Ureter (tissue), 1 donor: ENCODE measurements around the gene PPP2R2C. TPM values are rescaled to one million over a fixed set of nuclear protein-coding genes. Genes with fewer than 3 reads are reported as not detected.

ENCODE experiments used
- DNase-seq: peaks from one replicate; pipeline ENCODE4 v3.0.0-alpha.2; 2020; ENCODE audit warnings: low spot score
- total RNA-seq: library from RNA; stranded (reverse); gene quantifications from one replicate; pipeline ENCODE4 v1.2.4, GENCODE V29; 2023
- donor health status: DM: yes; HTN: yes; CAD: no.

Gene PPP2R2C
- total RNA-seq, 1 donor from 2014 or later = 2.8 TPM

- DNase-seq = no peak
Observed at GRCh38 chr4:6367371-6367851, 105.0 kb downstream of the PPP2R2C start.

- no peak for DNase-seq
Observed at GRCh38 chr4:6366581-6366980, 105.8 kb downstream of the PPP2R2C start.

DNA sequence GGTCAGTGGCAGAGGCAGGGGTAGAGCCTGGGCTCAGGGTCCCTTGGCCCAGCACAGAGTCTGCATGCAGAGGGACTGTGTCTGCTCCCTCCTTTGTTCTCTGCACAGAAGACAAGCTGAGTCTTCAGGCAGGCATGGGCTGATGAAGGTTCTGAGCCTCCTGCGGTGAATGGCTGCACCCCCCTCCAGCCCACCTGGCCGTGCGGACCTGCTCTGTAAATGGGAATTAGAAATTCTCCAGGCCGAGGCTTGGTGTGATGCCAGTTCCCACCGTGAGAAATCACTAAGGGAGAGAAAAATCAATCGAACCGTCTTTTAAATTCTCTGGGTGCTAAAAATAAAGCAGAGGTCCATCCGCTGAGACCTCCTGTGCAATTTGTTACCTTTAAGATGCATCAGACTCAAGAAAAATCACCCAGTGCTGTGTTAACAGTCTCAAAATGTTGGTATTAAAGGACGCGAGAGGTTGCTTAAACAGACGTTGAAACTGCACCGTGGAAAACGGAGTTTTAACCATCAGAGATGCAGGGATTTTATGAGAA is 106.8 kb downstream of the PPP2R2C start:
- DNase-seq = no peak

GRCh38 chr4:6364581-6364980 is 107.8 kb downstream of the PPP2R2C start:
- no peak for DNase-seq

- no peak for DNase-seq
Observed at GRCh38 chr4:6364146-6364545, 108.3 kb downstream of the PPP2R2C start.

- no peak for DNase-seq
Observed at GRCh38 chr4:6362896-6363295, 109.5 kb downstream of the PPP2R2C start.

- DNase-seq = no peak
Observed at GRCh38 chr4:6362243-6362885, 110.0 kb downstream of the PPP2R2C start.

- no peak for DNase-seq
Observed at GRCh38 chr4:6361076-6361784, 111.2 kb downstream of the PPP2R2C start.

DNA sequence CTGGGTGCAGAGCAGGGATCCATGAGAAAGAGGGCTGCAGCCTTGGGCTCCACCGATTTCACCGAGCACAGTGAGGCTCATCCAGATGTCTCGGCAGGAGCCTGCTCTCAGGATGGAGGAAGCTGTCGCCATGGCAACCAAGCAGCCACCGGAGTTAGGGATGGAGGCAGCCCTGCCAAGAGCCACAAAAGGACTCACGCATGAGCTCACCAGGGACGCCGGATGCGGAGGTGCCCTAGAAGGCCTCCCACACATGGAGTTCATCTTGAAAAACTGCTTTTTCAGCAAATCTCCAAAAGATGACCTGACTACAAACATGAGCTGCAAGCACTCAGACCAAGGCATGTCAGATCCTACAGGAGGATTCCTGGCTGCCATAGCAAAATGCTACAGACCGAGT is 112.0 kb downstream of the PPP2R2C start:
- no peak for DNase-seq

DNA sequence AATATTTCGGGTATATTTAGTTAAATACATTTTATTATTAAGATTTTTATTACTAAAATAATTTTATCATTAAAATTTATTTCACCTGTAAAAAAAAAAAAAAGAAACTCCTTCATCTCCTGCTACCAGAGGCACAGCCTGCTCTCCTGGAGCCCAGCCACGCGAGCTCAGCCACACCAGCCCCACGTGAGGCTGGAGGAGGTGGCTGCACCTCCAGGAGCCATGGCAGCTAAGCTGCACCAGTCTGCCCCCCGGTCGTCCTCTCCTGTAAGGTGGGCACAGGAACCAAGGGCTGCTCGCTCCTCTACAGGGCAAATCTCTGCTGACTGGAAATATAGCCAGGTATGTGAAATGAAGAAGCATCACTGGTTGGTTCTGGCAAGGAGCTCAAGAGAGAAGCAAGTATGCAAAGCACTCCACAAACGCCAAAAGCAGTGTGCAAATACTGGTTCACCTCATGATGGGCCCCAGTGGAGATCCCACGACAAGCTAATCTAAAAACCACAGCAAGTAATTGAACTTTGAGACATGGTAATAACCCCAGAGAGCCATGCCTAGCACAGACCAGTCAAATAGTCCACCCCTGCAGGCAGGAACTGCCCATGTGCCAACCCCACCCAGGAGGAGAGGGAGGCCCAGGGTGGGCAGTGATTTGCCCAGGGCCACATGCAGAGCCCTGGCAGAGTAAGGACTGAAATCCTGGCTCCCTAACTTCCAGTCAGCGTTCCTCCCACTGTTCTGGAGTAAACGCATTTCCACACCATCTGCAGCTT is 112.7 kb downstream of the PPP2R2C start:
- no peak for DNase-seq

DNA sequence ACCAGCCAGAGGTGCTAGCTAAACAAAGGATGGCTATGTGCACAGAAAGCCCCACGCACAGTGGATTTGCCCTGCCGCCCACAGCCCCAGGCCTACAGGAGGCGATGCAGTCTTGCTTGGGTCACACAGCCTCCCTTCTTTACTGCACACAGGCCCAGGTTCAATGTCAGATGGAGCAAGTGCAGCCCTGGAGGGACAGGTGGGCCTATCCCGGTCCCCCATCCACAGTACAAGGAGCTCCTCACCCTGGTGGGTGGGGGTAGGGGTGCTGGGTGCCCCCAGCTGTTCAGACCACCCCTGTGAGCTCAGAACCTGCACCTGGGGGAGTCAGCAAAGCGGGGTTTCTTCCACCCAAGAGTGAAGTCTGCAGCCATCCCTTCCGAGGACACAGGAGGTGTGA is 114.9 kb downstream of the PPP2R2C start:
- no peak for DNase-seq

GRCh38 chr4:6356076-6356560 is 116.3 kb downstream of the PPP2R2C start:
- no peak for DNase-seq

- no peak for DNase-seq
Observed at GRCh38 chr4:6355052-6355451, 117.4 kb downstream of the PPP2R2C start.

GRCh38 chr4:6354626-6355025 is 117.8 kb downstream of the PPP2R2C start:
- DNase-seq = no peak

- no peak for DNase-seq
Observed at GRCh38 chr4:6354119-6354518, 118.3 kb downstream of the PPP2R2C start.

- DNase-seq = no peak
Observed at GRCh38 chr4:6352031-6352692, 120.3 kb downstream of the PPP2R2C start.

DNA sequence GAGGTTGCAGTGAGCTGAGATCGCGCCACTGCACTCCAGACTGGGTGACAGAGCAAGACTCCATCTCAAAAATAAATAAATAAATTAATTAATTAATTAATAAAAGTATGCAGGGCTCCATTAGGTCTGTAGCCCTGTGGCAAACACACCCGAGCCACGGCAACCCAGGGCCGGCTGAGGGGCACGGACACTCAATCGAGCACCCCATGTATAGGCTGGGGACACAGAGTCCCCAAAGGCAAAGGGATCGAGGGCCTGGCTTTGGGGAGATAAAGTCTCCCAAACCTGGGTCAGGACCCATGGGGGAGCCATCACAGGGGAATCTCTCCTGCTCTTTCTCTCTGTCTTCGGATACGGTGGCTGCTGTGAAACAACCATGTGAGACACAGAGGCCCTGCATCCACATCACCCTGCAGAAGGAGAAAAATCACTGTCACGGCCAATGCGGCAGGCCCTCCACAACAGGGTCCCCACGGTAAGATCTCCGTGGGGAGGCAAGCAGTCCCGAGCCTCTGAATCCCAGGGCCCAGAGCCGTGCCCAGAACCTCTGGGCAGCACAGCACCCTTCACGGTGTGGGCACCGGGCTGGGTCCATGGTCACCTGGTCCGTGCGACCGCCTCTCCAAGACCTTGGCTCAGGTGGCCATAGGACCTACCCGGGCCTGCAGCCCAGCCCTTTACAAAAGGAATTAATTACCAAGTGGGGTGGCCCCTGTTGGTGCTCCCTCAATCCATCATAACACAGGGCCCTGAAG is 121.0 kb downstream of the PPP2R2C start:
- DNase-seq = no peak

DNA sequence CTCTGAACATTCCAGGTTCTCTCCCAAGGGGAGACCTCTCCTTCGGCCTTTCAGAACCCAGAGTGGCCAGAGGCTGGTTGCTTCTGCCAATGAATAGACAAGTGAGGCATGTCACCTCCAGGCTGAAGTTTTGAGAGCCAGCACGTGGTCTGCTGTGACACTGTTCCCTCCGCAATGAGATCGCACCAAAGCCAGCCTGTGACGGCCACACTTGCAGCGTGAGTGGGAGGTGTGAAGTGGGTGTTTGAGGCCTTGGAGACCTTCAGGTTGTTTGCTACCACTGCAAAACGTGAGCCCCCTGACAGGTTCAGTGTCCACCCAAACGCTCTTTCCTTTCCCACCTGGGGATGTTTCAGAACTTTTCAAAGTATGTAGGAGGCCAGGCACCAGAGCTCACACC is 121.8 kb downstream of the PPP2R2C start:
- no peak for DNase-seq

GRCh38 chr4:6349896-6350603 is 122.4 kb downstream of the PPP2R2C start:
- no peak for DNase-seq

- DNase-seq = no peak
Observed at GRCh38 chr4:6348408-6348807, 124.0 kb downstream of the PPP2R2C start.
